ENCODE results near the gene AUTS2.

Gene AUTS2

GRCh38 chr7:70659263-70659662, 1061.0 kb downstream of the AUTS2 start:
- H3K27ac ChIP-seq (ENCODE audit: low read depth, low read length) = no peak overlapping the region
- H3K4me2 ChIP-seq (ENCODE audit: low read depth, low read length, poor library complexity, severe bottlenecking) = no peak overlapping the region
- H3K27me3 ChIP-seq (ENCODE audit: low read length) = no peaks in the 10 kb centered on the region
- no peaks in the 10 kb centered on the region for H4K20me1 ChIP-seq (ENCODE audit: low read depth, low read length)
- H3F3A ChIP-seq (ENCODE audit: insufficient read depth) = no peaks in the 10 kb centered on the region
- no peaks in the 10 kb centered on the region for H3K36me3 ChIP-seq (ENCODE audit: low read length)
- H3K9ac ChIP-seq (ENCODE audit: low read length) = no peak overlapping the region
- TF ChIP-seq CTCF (IDR thresholded peaks at IDR 0.05; ENCODE audit: insufficient read depth, low read length, poor library complexity, severe bottlenecking) (no peak), EZH2phosphoT487 (conservative IDR thresholded peaks at IDR 0.05; ENCODE audit: low read length) (no peak)
- no peak overlapping the region for H2AFZ ChIP-seq (ENCODE audit: low read depth, low read length, severe bottlenecking)
- H3K9me3 ChIP-seq (ENCODE audit: insufficient read depth, low read length) = no peaks in the 10 kb centered on the region
- H3K79me2 ChIP-seq (ENCODE audit: insufficient read depth, low read length) = no peaks in the 10 kb centered on the region
- H3K9me2 ChIP-seq (replicated peaks; ENCODE audit: insufficient read depth, low read length) = no peaks in the 10 kb centered on the region
- no peak overlapping the region for H3K4me3 ChIP-seq (ENCODE audit: insufficient read depth, low read length, poor library complexity, severe bottlenecking)

GRCh38 chr7:70660154-70660818, 1062.0 kb downstream of the AUTS2 start:
- H2AFZ ChIP-seq (ENCODE audit: low read depth, low read length, severe bottlenecking) = no peak overlapping the region
- H3K9ac ChIP-seq (ENCODE audit: low read length) = no peak overlapping the region
- H3F3A ChIP-seq (ENCODE audit: insufficient read depth) = no peaks in the 10 kb centered on the region
- H3K9me2 ChIP-seq (replicated peaks; ENCODE audit: insufficient read depth, low read length) = no peaks in the 10 kb centered on the region
- H3K4me2 ChIP-seq (ENCODE audit: low read depth, low read length, poor library complexity, severe bottlenecking) = no peak overlapping the region
- H4K20me1 ChIP-seq (ENCODE audit: low read depth, low read length) = no peaks in the 10 kb centered on the region
- no peaks in the 10 kb centered on the region for H3K9me3 ChIP-seq (ENCODE audit: insufficient read depth, low read length)
- H3K27me3 ChIP-seq (ENCODE audit: low read length) = no peaks in the 10 kb centered on the region
- H3K27ac ChIP-seq (ENCODE audit: low read depth, low read length) = no peak overlapping the region
- no peaks in the 10 kb centered on the region for H3K36me3 ChIP-seq (ENCODE audit: low read length)
- H3K79me2 ChIP-seq (ENCODE audit: insufficient read depth, low read length) = no peaks in the 10 kb centered on the region
- no peak overlapping the region for H3K4me3 ChIP-seq (ENCODE audit: insufficient read depth, low read length, poor library complexity, severe bottlenecking)
- TF ChIP-seq EZH2phosphoT487 (conservative IDR thresholded peaks at IDR 0.05; ENCODE audit: low read length) = no peak
- no peak for TF ChIP-seq CTCF (IDR thresholded peaks at IDR 0.05; ENCODE audit: insufficient read depth, low read length, poor library complexity, severe bottlenecking)

GRCh38 chr7:70660819-70661191, 1062.5 kb downstream of the AUTS2 start:
- Histone ChIP-seq H3K27ac (ENCODE audit: low read depth, low read length) (no peak overlapping the region), H3K4me3 (ENCODE audit: insufficient read depth, low read length, poor library complexity, severe bottlenecking) (no peak overlapping the region), H3K27me3 (ENCODE audit: low read length) (no peaks in the 10 kb centered on the region), H3K9me3 (ENCODE audit: insufficient read depth, low read length) (no peaks in the 10 kb centered on the region), H2AFZ (ENCODE audit: low read depth, low read length, severe bottlenecking) (no peak overlapping the region), H3K9ac (ENCODE audit: low read length) (no peak overlapping the region), H3K36me3 (ENCODE audit: low read length) (no peaks in the 10 kb centered on the region), H3K4me2 (ENCODE audit: low read depth, low read length, poor library complexity, severe bottlenecking) (no peak overlapping the region), H3K9me2 (replicated peaks; ENCODE audit: insufficient read depth, low read length) (no peaks in the 10 kb centered on the region), H4K20me1 (ENCODE audit: low read depth, low read length) (no peaks in the 10 kb centered on the region), H3K79me2 (ENCODE audit: insufficient read depth, low read length) (no peaks in the 10 kb centered on the region), H3F3A (ENCODE audit: insufficient read depth) (no peaks in the 10 kb centered on the region)
- TF ChIP-seq CTCF (IDR thresholded peaks at IDR 0.05; ENCODE audit: insufficient read depth, low read length, poor library complexity, severe bottlenecking) (no peak), EZH2phosphoT487 (conservative IDR thresholded peaks at IDR 0.05; ENCODE audit: low read length) (no peak)

All from SU-DHL-6 (cell line).